ENCODE data around the gene EMP3. TPM values are rescaled to one million over a fixed set of nuclear protein-coding genes. Genes with fewer than 3 reads are reported as not detected.

The EMP3 gene
- total and polyA plus RNA-seq, 2 of the 13 experiments (the other 11 are each of a cell fraction or from before 2014, with no cell fraction given): 2.2 to 7.8 TPM

- no peak for TF ChIP-seq BRF2 (CRISPR knock-in tag; IDR thresholded peaks at IDR 0.05)
- TF ChIP-seq ZNF704 (CRISPR knock-in tag; IDR thresholded peaks at IDR 0.05; ENCODE audit: borderline replicate concordance): no peak
- no peak for TF ChIP-seq THAP7 (CRISPR knock-in tag; IDR thresholded peaks at IDR 0.05)
- no peak for TF ChIP-seq E2F5 (CRISPR knock-in tag; conservative IDR thresholded peaks at IDR 0.05)
- TF ChIP-seq SIX1 (CRISPR knock-in tag; IDR thresholded peaks at IDR 0.05; ENCODE audit: borderline replicate concordance): no peak
- TF ChIP-seq ZNF121 (CRISPR knock-in tag; IDR thresholded peaks at IDR 0.05): no peak
- no peak for TF ChIP-seq HMGA1 (CRISPR knock-in tag; conservative IDR thresholded peaks at IDR 0.05)
- 0 out of 2 replicates have a peak, but pooled peaks have one; percentile 62 for TF ChIP-seq HINFP (CRISPR knock-in tag; IDR thresholded peaks at IDR 0.05; ENCODE audit: low read depth)
- no peak for TF ChIP-seq CREB3 (CRISPR knock-in tag; IDR thresholded peaks at IDR 0.05)
- TF ChIP-seq IRF2 (CRISPR knock-in tag; IDR thresholded peaks at IDR 0.05): 0 out of 2 replicates have a peak, but pooled peaks have one; percentile 43
- no peak for TF ChIP-seq HOXA7 (CRISPR knock-in tag; IDR thresholded peaks at IDR 0.05)
- TF ChIP-seq ZFP41 (CRISPR knock-in tag; IDR thresholded peaks at IDR 0.05; ENCODE audit: borderline replicate concordance): no peak
- TF ChIP-seq ZNF251 (CRISPR knock-in tag; IDR thresholded peaks at IDR 0.05): no peak
- TF ChIP-seq ZNF546 (CRISPR knock-in tag; conservative IDR thresholded peaks at IDR 0.05): no peak
- no peak for TF ChIP-seq SNAPC5 (CRISPR knock-in tag; IDR thresholded peaks at IDR 0.05; ENCODE audit: borderline replicate concordance)
- no peak; the same call in 1 of the 2 replicates for TF ChIP-seq RXRA (CRISPR knock-in tag; IDR thresholded peaks at IDR 0.05)
- TF ChIP-seq CCAR2 (optimal IDR thresholded peaks at IDR 0.05; ENCODE audit: low read depth, low read length): no peak
- no peak for TF ChIP-seq NCOA1 (CRISPR knock-in tag; IDR thresholded peaks at IDR 0.05)
Measured at GRCh38 chr19:48332662-48333466, 7.5 kb downstream of the EMP3 start (continued).
